HL-60 (cell line): Measurements from ENCODE around the gene RAX2.
"Not testable (repeated sequence)": the region's sequence is repeated elsewhere in the genome, so short reads cannot be mapped to it uniquely, and the experiment has no call there.

Source experiments
- CTCF ChIP-seq: IDR thresholded peaks from one replicate; pipeline ENCODE4 v1.5.1; 2011; ENCODE audit warnings: low read length, control low read depth, inconsistent platforms; ENCODE audit not compliant: insufficient read depth
- GABPA ChIP-seq: IDR thresholded peaks from 2 replicates; pipeline ENCODE4 v1.6.1; 2012; ENCODE audit warnings: low read depth
- POLR2AphosphoS5 ChIP-seq: IDR thresholded peaks from 2 replicates; pipeline ENCODE4 v1.6.1; 2012; ENCODE audit warnings: low read depth
- REST ChIP-seq: IDR thresholded peaks from 2 replicates; pipeline ENCODE4 v1.6.1; 2012; ENCODE audit warnings: low read depth; ENCODE audit not compliant: insufficient replicate concordance

- TF ChIP-seq CTCF, POLR2AphosphoS5, GABPA, REST: not testable (repeated sequence)
These were observed 14.3 kb downstream of the RAX2 start for GRCh38 chr19:3757705-3758104.
